PC-9 (cell line): ENCODE data around the gene CYBA.

Source experiments
- CTCF ChIP-seq: fragments of 200-600 bp; sonication (generic); conservative IDR thresholded peaks from 2 replicates; pipeline ENCODE4 v1.6.1; 2017; ENCODE audit warnings: mixed run types, antibody characterized with exemption, mild to moderate bottlenecking, moderate library complexity
- EZH2 ChIP-seq: fragments of 200-600 bp; sonication (generic); IDR thresholded peaks from 2 replicates; pipeline ENCODE4 v1.8.0; 2017; ENCODE audit warnings: antibody characterized with exemption, low read depth

- TF ChIP-seq CTCF (peak; percentile 43; the same call in 1 of the 2 replicates), EZH2 (no peak)
These were observed 21.9 kb upstream of the CYBA start for GRCh38 chr16:88672776-88673175.
